Measurements from ENCODE around the gene GIT2.

GIT2 gene

GRCh38 chr12:109885616-109886015, 110.6 kb downstream of the GIT2 start:
- H3K36me3 ChIP-seq (ENCODE audit: insufficient read depth, low read length): no peaks in the 10 kb centered on the region
- no peaks in the 10 kb centered on the region for H3K27me3 ChIP-seq (ENCODE audit: insufficient read depth, low read length, poor library complexity)
- H4K20me1 ChIP-seq (ENCODE audit: insufficient read depth, low read length): no peaks in the 10 kb centered on the region
- TF ChIP-seq CTCF (IDR thresholded peaks at IDR 0.05; ENCODE audit: borderline replicate concordance, extremely low read depth, low read length, poor library complexity, severe bottlenecking): no peak
- no peak for TF ChIP-seq EZH2 (IDR thresholded peaks at IDR 0.05; ENCODE audit: borderline replicate concordance, low read depth, low read length, severe bottlenecking)
- DNase-seq (no peak), ATAC-seq (ENCODE audit: insufficient read depth, low read depth) (no peak)
- no peak overlapping the region for H3K27ac ChIP-seq (ENCODE audit: low read length)
- no peak overlapping the region for H3K9ac ChIP-seq (ENCODE audit: low read depth, low read length)
- H3K4me3 ChIP-seq (ENCODE audit: low read depth in 1 of 2, low read length in 2 of 2): no peak overlapping the region
- H3K4me1 ChIP-seq (ENCODE audit: insufficient read depth, low read length): peaks cover 7% of the 10 kb centered on the region
- H3K9me3 ChIP-seq (ENCODE audit: insufficient read depth, low read length, severe bottlenecking): no peaks in the 10 kb centered on the region
- no peaks in the 10 kb centered on the region for H3K79me2 ChIP-seq (ENCODE audit: insufficient read depth, low read length)
- H2AFZ ChIP-seq (ENCODE audit: low read depth, low read length): no peak overlapping the region
- H3K4me2 ChIP-seq (ENCODE audit: insufficient read depth, low read length): no peak overlapping the region

DNA sequence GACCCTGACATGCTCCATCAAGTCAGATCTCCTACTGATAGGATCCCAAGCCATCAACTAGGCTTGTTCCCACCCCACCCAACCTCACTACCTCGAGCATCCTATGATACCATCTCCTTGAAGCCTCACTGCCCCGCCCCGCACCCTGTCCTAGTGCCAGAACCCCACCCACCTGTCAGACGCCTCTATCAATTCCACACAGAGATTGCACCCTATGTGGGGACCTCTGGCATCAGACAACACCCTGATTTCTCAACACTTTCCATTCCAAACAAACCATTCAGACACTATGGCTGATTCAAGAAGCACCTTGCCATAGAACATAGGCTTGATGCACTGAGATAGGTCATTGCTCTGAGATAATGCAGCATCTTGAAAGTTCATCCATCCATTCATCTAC, 112.7 kb downstream of the GIT2 start:
- Histone ChIP-seq H3K27me3 (ENCODE audit: insufficient read depth, low read length, poor library complexity) (no peaks in the 10 kb centered on the region), H2AFZ (ENCODE audit: low read depth, low read length) (no peak overlapping the region), H3K9me3 (ENCODE audit: insufficient read depth, low read length, severe bottlenecking) (no peaks in the 10 kb centered on the region), H3K79me2 (ENCODE audit: insufficient read depth, low read length) (peaks cover 18% of the 10 kb centered on the region), H3K27ac (ENCODE audit: low read length) (no peak overlapping the region), H4K20me1 (ENCODE audit: insufficient read depth, low read length) (no peaks in the 10 kb centered on the region), H3K9ac (ENCODE audit: low read depth, low read length) (no peak overlapping the region), H3K36me3 (ENCODE audit: insufficient read depth, low read length) (no peaks in the 10 kb centered on the region), H3K4me2 (ENCODE audit: insufficient read depth, low read length) (no peak overlapping the region), H3K4me1 (ENCODE audit: insufficient read depth, low read length) (peaks cover 23% of the 10 kb centered on the region), H3K4me3 (ENCODE audit: low read depth in 1 of 2, low read length in 2 of 2) (no peak overlapping the region)
- ATAC-seq (ENCODE audit: insufficient read depth, low read depth): no peak
- TF ChIP-seq EZH2 (IDR thresholded peaks at IDR 0.05; ENCODE audit: borderline replicate concordance, low read depth, low read length, severe bottlenecking): no peak
- TF ChIP-seq CTCF (IDR thresholded peaks at IDR 0.05; ENCODE audit: borderline replicate concordance, extremely low read depth, low read length, poor library complexity, severe bottlenecking): no peak
- no peak for DNase-seq

DNA sequence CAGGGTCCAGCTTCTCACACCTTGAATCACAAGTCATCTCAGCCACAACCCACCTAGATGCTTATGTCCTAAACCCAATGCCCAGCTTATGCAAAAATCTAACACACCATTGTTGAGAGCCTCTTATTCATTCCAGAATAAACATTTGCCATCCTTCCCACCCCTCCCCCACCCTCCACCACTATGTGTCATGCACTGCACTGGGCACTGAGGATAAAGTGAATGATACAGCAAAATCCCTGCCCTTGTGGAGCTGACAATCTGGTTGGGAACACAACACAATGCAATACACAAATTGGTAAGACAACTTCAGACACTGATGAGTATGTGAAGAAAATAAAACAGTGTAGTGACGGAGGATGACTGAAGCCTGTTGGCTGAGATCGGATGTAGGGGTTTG, 114.4 kb downstream of the GIT2 start:
- Histone ChIP-seq H4K20me1 (ENCODE audit: insufficient read depth, low read length) (peaks cover 6% of the 10 kb centered on the region; the same call in 1 of the 2 replicates), H3K27me3 (ENCODE audit: insufficient read depth, low read length, poor library complexity) (no peaks in the 10 kb centered on the region), H3K4me2 (ENCODE audit: insufficient read depth, low read length) (no peak overlapping the region), H3K79me2 (ENCODE audit: insufficient read depth, low read length) (peaks cover 29% of the 10 kb centered on the region), H3K27ac (ENCODE audit: low read length) (no peak overlapping the region), H3K4me3 (ENCODE audit: low read depth in 1 of 2, low read length in 2 of 2) (no peak overlapping the region), H3K9me3 (ENCODE audit: insufficient read depth, low read length, severe bottlenecking) (no peaks in the 10 kb centered on the region), H3K9ac (ENCODE audit: low read depth, low read length) (no peak overlapping the region), H2AFZ (ENCODE audit: low read depth, low read length) (no peak overlapping the region), H3K36me3 (ENCODE audit: insufficient read depth, low read length) (no peaks in the 10 kb centered on the region), H3K4me1 (ENCODE audit: insufficient read depth, low read length) (peaks cover 31% of the 10 kb centered on the region)
- ATAC-seq (ENCODE audit: insufficient read depth, low read depth): no peak
- TF ChIP-seq EZH2 (IDR thresholded peaks at IDR 0.05; ENCODE audit: borderline replicate concordance, low read depth, low read length, severe bottlenecking) (no peak), CTCF (IDR thresholded peaks at IDR 0.05; ENCODE audit: borderline replicate concordance, extremely low read depth, low read length, poor library complexity, severe bottlenecking) (no peak)
- DNase-seq: no peak

DNA sequence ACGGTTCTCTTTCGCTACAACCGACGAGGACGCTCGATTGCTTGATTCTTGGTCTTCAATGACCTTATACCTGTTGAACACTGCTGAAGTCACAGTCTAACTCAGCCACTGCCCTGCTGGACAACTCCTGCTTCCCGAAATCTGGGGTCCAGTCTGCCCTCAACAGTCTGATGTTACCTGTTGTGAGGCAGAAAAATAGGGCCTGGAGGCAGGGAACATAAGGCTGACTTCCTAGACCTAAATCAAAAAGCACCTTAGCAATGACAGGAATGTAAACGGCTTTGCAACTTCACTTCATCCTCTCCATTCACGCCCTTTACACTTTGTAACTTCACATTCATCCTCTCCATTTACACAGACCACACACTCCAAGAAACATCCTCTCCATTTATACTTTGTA, 115.2 kb downstream of the GIT2 start:
- no peak for ATAC-seq (ENCODE audit: insufficient read depth, low read depth)
- Histone ChIP-seq H4K20me1 (ENCODE audit: insufficient read depth, low read length) (peaks cover 6% of the 10 kb centered on the region; the same call in 1 of the 2 replicates), H3K27me3 (ENCODE audit: insufficient read depth, low read length, poor library complexity) (no peaks in the 10 kb centered on the region)

More for the DNA sequence above, 115.2 kb downstream of the GIT2 start:
- Histone ChIP-seq H3K27ac (ENCODE audit: low read length) (0 out of 2 replicates have a peak overlapping the region, but pooled peaks have one; percentile 35), H3K4me3 (ENCODE audit: low read depth in 1 of 2, low read length in 2 of 2) (peak overlapping the region; percentile 32 to 84; a peak in 3 of 4 replicates), H3K79me2 (ENCODE audit: insufficient read depth, low read length) (peaks cover 29% of the 10 kb centered on the region), H3K4me2 (ENCODE audit: insufficient read depth, low read length) (peak overlapping the region; percentile 97), H3K36me3 (ENCODE audit: insufficient read depth, low read length) (no peaks in the 10 kb centered on the region), H2AFZ (ENCODE audit: low read depth, low read length) (peak overlapping the region; percentile 98), H3K9ac (ENCODE audit: low read depth, low read length) (peak overlapping the region; percentile 63), H3K9me3 (ENCODE audit: insufficient read depth, low read length, severe bottlenecking) (no peaks in the 10 kb centered on the region), H3K4me1 (ENCODE audit: insufficient read depth, low read length) (peaks cover 31% of the 10 kb centered on the region)
- no peak for TF ChIP-seq CTCF (IDR thresholded peaks at IDR 0.05; ENCODE audit: borderline replicate concordance, extremely low read depth, low read length, poor library complexity, severe bottlenecking)
- no peak for TF ChIP-seq EZH2 (IDR thresholded peaks at IDR 0.05; ENCODE audit: borderline replicate concordance, low read depth, low read length, severe bottlenecking)
- no peak for DNase-seq
